WTC11 (cell line): ENCODE measurements around the gene IL27RA.

Experiments
- CTCF ChIP-seq: fragments of 200-600 bp; IDR thresholded peaks from 2 replicates; pipeline ENCODE4 v1.8.0; 2022; ENCODE audit warnings: antibody characterized with exemption
- E2F4 ChIP-seq: sonication (generic); formaldehyde crosslinking; IDR thresholded peaks from 2 replicates; pipeline ENCODE4 v1.8.1; 2022; ENCODE audit warnings: low read depth, mild to moderate bottlenecking, moderate library complexity, missing genetic modification reagents, borderline replicate concordance
- HMGA2 ChIP-seq: fragments of 250-450 bp; sonication (Bioruptor Pico); IDR thresholded peaks from 2 replicates; pipeline ENCODE4 v1.4.0; 2021; ENCODE audit warnings: mild to moderate bottlenecking, moderate library complexity
- MXD4 ChIP-seq: fragments of 250-450 bp; sonication (Bioruptor Pico); IDR thresholded peaks from 2 replicates; pipeline ENCODE4 v1.8.0; 2021; ENCODE audit warnings: mild to moderate bottlenecking, moderate library complexity, borderline replicate concordance
- SMAD4 ChIP-seq: sonication (generic); formaldehyde crosslinking; IDR thresholded peaks from 2 replicates; pipeline ENCODE4 v1.8.0; 2022; ENCODE audit warnings: mild to moderate bottlenecking, missing genetic modification reagents
- STAT6 ChIP-seq: sonication (generic); formaldehyde crosslinking; conservative IDR thresholded peaks from 2 replicates; pipeline ENCODE4 v1.8.1; 2023; ENCODE audit warnings: mild to moderate bottlenecking, low read depth, missing genetic modification reagents, moderate library complexity
- ZNF532 ChIP-seq: fragments of 250-450 bp; sonication (Bioruptor Pico); IDR thresholded peaks from 2 replicates; pipeline ENCODE4 v1.9.0; 2021; ENCODE audit warnings: mild to moderate bottlenecking, borderline replicate concordance

- no peak for TF ChIP-seq E2F4 (CRISPR knock-in tag)
- no peak for TF ChIP-seq ZNF532 (CRISPR knock-in tag)
- TF ChIP-seq SMAD4 (CRISPR knock-in tag), result no peak
- TF ChIP-seq CTCF, result no peak
- no peak for TF ChIP-seq MXD4
- TF ChIP-seq STAT6 (CRISPR knock-in tag), result no peak
- TF ChIP-seq HMGA2, result no peak
Observed at GRCh38 chr19:13997631-13997962, 34.0 kb upstream of the IL27RA start.
